Endothelial cell of umbilical vein (primary cell): ENCODE results near the gene SLIRP. TPM values are rescaled to one million over a fixed set of nuclear protein-coding genes. Genes with fewer than 3 reads are reported as not detected.

Experiments
- BruUV-seq: library from RNA; stranded (reverse); fragments of 400-500 nt; replicated peaks from 2 replicates; lab custom pipeline; 2021; lab: Mats Ljungman, UMichigan
- CTCF ChIA-PET: fragments of 300-600, 350-600 bp; sonication (Branson Sonifier 250); formaldehyde crosslinking; loops from one replicate; lab custom pipeline; 2021; ENCODE audit warnings: antibody characterized with exemption, inconsistent platforms; lab: Charles Lee
- POLR2A ChIA-PET: fragments of 300-600, 350-600 bp; sonication (Branson Sonifier 250); formaldehyde crosslinking; loops from one replicate; lab custom pipeline; 2021; ENCODE audit warnings: antibody characterized with exemption, inconsistent platforms; lab: Charles Lee
- DNase-seq: peaks from one replicate; pipeline ENCODE4 v3.0.0-alpha.2; 2011; ENCODE audit warnings: low read depth, low spot score
- FAIRE-seq: peaks from 2 replicates; lab custom pipeline; 2011; peaks lifted over from hg19 to GRCh38; lab: Jason Lieb, UNC
- H2AFZ ChIP-seq: 2 replicates; pipeline ENCODE4 v1.6.0; 2012; ENCODE audit warnings: low read depth, low read length, control low read depth, inconsistent platforms
- H3K27ac ChIP-seq: 2 replicates; pipeline ENCODE4 v1.5.1; 2011; ENCODE audit warnings: low read depth, mild to moderate bottlenecking, control low read depth, low read length, moderate library complexity; ENCODE audit not compliant: insufficient read depth
- H3K27me3 ChIP-seq, 2 experiments: 2 replicates each; pipeline versions ENCODE4 v1.6.0 to v1.6.1; 2011; ENCODE audit warnings: low read length in 2 of 2, mixed read lengths in 1 of 2; ENCODE audit not compliant: control insufficient read depth in 2 of 2, insufficient read depth in 2 of 2
- H3K36me3 ChIP-seq, 2 experiments: 2 replicates in 1 of 2; 3 replicates in 1 of 2; pipeline ENCODE4 v1.5.1; 2011; ENCODE audit warnings: low read length in 2 of 2, mild to moderate bottlenecking in 1 of 2, moderate library complexity in 1 of 2; ENCODE audit not compliant: control insufficient read depth in 2 of 2, insufficient read depth in 2 of 2; ENCODE audit errors: extremely low read depth in 1 of 2
- H3K4me1 ChIP-seq: 3 replicates; pipeline ENCODE4 v1.5.1; 2011; ENCODE audit warnings: mild to moderate bottlenecking, low read length; ENCODE audit not compliant: control insufficient read depth, insufficient read depth; ENCODE audit errors: extremely low read depth
- H3K4me2 ChIP-seq: 2 replicates; pipeline ENCODE4 v1.6.1; 2011; ENCODE audit warnings: low read length, control low read depth, mixed read lengths; ENCODE audit not compliant: insufficient read depth
- H3K4me3 ChIP-seq, 3 experiments: fragments of 200-600 bp in 1 of 3; sonication (generic), shearing (Covaris generic) in 1 of 3; replicated peaks in 1 of 3; 2 replicates each; pipeline ENCODE4 v1.5.1; 2011 to 2016; ENCODE audit warnings: control low read depth in 3 of 3, low read length in 3 of 3, mild to moderate bottlenecking in 2 of 3, inconsistent platforms in 1 of 3, low read depth in 1 of 3, moderate library complexity in 1 of 3; ENCODE audit not compliant: insufficient read depth in 1 of 3
- H3K79me2 ChIP-seq: 2 replicates; pipeline ENCODE4 v1.6.0; 2012; ENCODE audit warnings: low read length, inconsistent platforms; ENCODE audit not compliant: control insufficient read depth, insufficient read depth
- H3K9ac ChIP-seq: replicated peaks from 2 replicates; pipeline ENCODE3; 2011; ENCODE audit warnings: low read length, control low read depth; ENCODE audit not compliant: insufficient read depth; ENCODE audit errors: extremely low read depth
- H3K9me1 ChIP-seq: replicated peaks from 3 replicates; pipeline ENCODE4 v1.6.0; 2011; ENCODE audit warnings: mild to moderate bottlenecking, low read length; ENCODE audit not compliant: control insufficient read depth, insufficient read depth; ENCODE audit errors: extremely low read depth
- H3K9me3 ChIP-seq: replicated peaks from 2 replicates; pipeline ENCODE4 v1.5.1; 2012; ENCODE audit warnings: low read length, inconsistent platforms; ENCODE audit not compliant: control insufficient read depth, insufficient read depth
- H4K20me1 ChIP-seq: replicated peaks from 2 replicates; pipeline ENCODE3; 2011; ENCODE audit warnings: mild to moderate bottlenecking, low read length; ENCODE audit not compliant: control insufficient read depth, insufficient read depth; ENCODE audit errors: extremely low read depth
- EZH2 ChIP-seq: IDR thresholded peaks from 2 replicates; pipeline ENCODE4 v1.6.1; 2012; ENCODE audit warnings: borderline replicate concordance, low read depth, mild to moderate bottlenecking, moderate library complexity, low read length, inconsistent platforms; ENCODE audit not compliant: severe bottlenecking
- FOS ChIP-seq: IDR thresholded peaks from 2 replicates; pipeline ENCODE4 v1.6.1; 2011; ENCODE audit warnings: mild to moderate bottlenecking, low read length, moderate library complexity, borderline replicate concordance; ENCODE audit not compliant: insufficient read depth
- GATA2 ChIP-seq: IDR thresholded peaks from 2 replicates; pipeline ENCODE4 v1.7.0; 2011; ENCODE audit warnings: low read depth, mild to moderate bottlenecking, moderate library complexity, mixed read lengths, low read length; ENCODE audit not compliant: insufficient read length, insufficient read depth
- JUN ChIP-seq: IDR thresholded peaks from 2 replicates; pipeline ENCODE4 v1.6.1; 2011; ENCODE audit warnings: borderline replicate concordance, low read depth; ENCODE audit not compliant: insufficient read length, insufficient read depth
- MYC ChIP-seq: IDR thresholded peaks from one replicate; pipeline ENCODE4 v1.6.1; 2011; ENCODE audit warnings: mild to moderate bottlenecking, low read depth, low read length
- POLR2A ChIP-seq: IDR thresholded peaks from 2 replicates; pipeline ENCODE4 v1.6.1; 2012; ENCODE audit warnings: low read depth, mild to moderate bottlenecking, control low read depth, low read length
- POLR2AphosphoS5 ChIP-seq: IDR thresholded peaks from 2 replicates; pipeline ENCODE4 v1.6.1; 2012; ENCODE audit warnings: low read depth, mild to moderate bottlenecking, control low read depth, low read length, moderate library complexity; ENCODE audit not compliant: insufficient read depth
- dilution Hi-C: fragments of 300-500 bp; cut with MboI; formaldehyde crosslinking; loops from one replicate; pipeline ENCODE4 v1.15.0; 2019; ENCODE audit warnings: low sequenced_read_pairs; ENCODE audit not compliant: extremely low pct_ligation_motif_present
- intact Hi-C: fragments of 100-400 bp; cut with micrococcal nuclease; formaldehyde crosslinking; loops from one replicate; pipeline ENCODE4 v1.10.0; 2022
- polyA plus RNA-seq, 4 experiments: library from polyadenylated mRNA; depleted of rRNA in 3 of 4; stranded (reverse) in 3 of 4; unstranded in 1 of 4; fragments of >200 nt; gene quantifications; 2 replicates each; pipeline versions ENCODE4 v1.2.1 to v1.2.3, GENCODE V29; 2011 to 2012; ENCODE audit warnings: missing spikeins in 1 of 4
- total RNA-seq: library from RNA; stranded (reverse); gene quantifications from 2 replicates; pipeline ENCODE4 v1.2.3, GENCODE V29; 2021
- TF ChIP-seq, protein P1 (sequence below): IDR thresholded peaks from 2 replicates; pipeline ENCODE4 v1.6.1; 2011; ENCODE audit not compliant: insufficient read depth, insufficient read length
- TF ChIP-seq, protein P2 (sequence below), 2 donors: IDR thresholded peaks; 1 replicate in 1 of 2; 2 replicates in 1 of 2; pipeline ENCODE4 v1.5.1; 2011; ENCODE audit warnings: low read length in 2 of 2, mild to moderate bottlenecking in 2 of 2, moderate library complexity in 2 of 2, control low read depth in 1 of 2, inconsistent platforms in 1 of 2, low read depth in 1 of 2; ENCODE audit not compliant: insufficient read depth in 1 of 2; ENCODE audit errors: extremely low read depth in 1 of 2

The SLIRP gene
- total and polyA plus RNA-seq, 2 donors (not counting 3 experiments of a cell fraction or from before 2014, with no cell fraction given): 144 to 160 TPM

DNA sequence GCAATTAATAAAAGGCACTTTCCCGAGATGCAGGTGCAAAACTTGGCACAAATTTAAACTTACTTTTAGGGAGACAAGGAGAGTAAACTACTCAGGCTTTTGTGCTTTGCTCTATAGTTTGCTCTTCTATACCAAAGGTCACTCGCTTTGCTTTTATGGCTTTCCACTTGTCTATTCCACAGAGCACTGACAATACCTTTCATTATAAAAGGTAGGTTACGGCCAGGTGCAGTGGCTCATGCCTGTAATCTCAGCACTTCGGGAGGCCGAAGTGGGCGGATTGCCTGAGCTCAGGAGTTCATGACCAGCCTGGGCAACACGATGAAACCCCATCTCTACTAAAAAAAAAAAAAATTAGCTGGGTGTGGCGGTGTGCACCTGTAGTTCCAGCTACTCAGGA lies 33.0 kb upstream of the SLIRP start:
- Histone ChIP-seq H3K9ac (no peak overlapping the region), H3K4me2 (no peak overlapping the region), H4K20me1 (no peaks in the 10 kb centered on the region), H3K79me2 (no peaks in the 10 kb centered on the region), H3K9me3 (no peaks in the 10 kb centered on the region), H3K4me3 (no peak overlapping the region), H3K27me3 (no peaks in the 10 kb centered on the region), H3K9me1 (no peaks in the 10 kb centered on the region), H3K4me1 (no peaks in the 10 kb centered on the region), H3K36me3 (peaks cover 11% of the 10 kb centered on the region in 2 experiments), H3K27ac (no peak overlapping the region), H2AFZ (no peak overlapping the region)
- CTCF ChIA-PET: no interaction called here
- intact Hi-C loops: no loop called here
- POLR2A ChIA-PET: no interaction called here
- FAIRE-seq (no peak), DNase-seq (no peak)
- TF ChIP-seq, protein P1, sequence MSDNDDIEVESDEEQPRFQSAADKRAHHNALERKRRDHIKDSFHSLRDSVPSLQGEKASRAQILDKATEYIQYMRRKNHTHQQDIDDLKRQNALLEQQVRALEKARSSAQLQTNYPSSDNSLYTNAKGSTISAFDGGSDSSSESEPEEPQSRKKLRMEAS: no peak
- TF ChIP-seq MYC: no peak
- TF ChIP-seq POLR2AphosphoS5: no peak
- TF ChIP-seq EZH2: no peak
- TF ChIP-seq FOS: no peak
- TF ChIP-seq GATA2: no peak
- TF ChIP-seq, protein P2, sequence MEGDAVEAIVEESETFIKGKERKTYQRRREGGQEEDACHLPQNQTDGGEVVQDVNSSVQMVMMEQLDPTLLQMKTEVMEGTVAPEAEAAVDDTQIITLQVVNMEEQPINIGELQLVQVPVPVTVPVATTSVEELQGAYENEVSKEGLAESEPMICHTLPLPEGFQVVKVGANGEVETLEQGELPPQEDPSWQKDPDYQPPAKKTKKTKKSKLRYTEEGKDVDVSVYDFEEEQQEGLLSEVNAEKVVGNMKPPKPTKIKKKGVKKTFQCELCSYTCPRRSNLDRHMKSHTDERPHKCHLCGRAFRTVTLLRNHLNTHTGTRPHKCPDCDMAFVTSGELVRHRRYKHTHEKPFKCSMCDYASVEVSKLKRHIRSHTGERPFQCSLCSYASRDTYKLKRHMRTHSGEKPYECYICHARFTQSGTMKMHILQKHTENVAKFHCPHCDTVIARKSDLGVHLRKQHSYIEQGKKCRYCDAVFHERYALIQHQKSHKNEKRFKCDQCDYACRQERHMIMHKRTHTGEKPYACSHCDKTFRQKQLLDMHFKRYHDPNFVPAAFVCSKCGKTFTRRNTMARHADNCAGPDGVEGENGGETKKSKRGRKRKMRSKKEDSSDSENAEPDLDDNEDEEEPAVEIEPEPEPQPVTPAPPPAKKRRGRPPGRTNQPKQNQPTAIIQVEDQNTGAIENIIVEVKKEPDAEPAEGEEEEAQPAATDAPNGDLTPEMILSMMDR (IDR thresholded peaks at IDR 0.05; ENCODE audit: extremely low read depth in 1 of 2, insufficient read depth in 1 of 2, low read depth in 1 of 2, low read length in 2 of 2): no peak
- no peak for TF ChIP-seq POLR2A
- no peak for TF ChIP-seq JUN
- BruUV-seq: no TSS peak
- dilution Hi-C loops: no loop called here
